HCT116 (cell line): ENCODE data around the gene PPFIBP1. TPM values are rescaled to one million over a fixed set of nuclear protein-coding genes. Genes with fewer than 3 reads are reported as not detected.

Source experiments
- ATAC-seq: fragments of 200-7000 bp; cut with Tn5 transposase; 2 replicates; pipeline ENCODE4 v1.9.1; 2020; ENCODE audit warnings: mild to moderate bottlenecking, moderate library complexity
- BruUV-seq: library from RNA; stranded (reverse); fragments of 400-500 nt; replicated peaks from 2 replicates; lab custom pipeline; 2021; lab: Mats Ljungman, UMichigan
- CTCF ChIA-PET: fragments of 300-600 bp; sonication (Branson Sonifier 250); formaldehyde crosslinking; loops from one replicate; lab custom pipeline; 2021; ENCODE audit warnings: antibody characterized with exemption; lab: Charles Lee
- POLR2A ChIA-PET: fragments of 300-600, 350-600 bp; sonication (Branson Sonifier 250); formaldehyde crosslinking; loops from one replicate; lab custom pipeline; 2021; ENCODE audit warnings: antibody characterized with exemption; lab: Charles Lee
- RAD21 ChIA-PET, 2 experiments: fragments of 300-600 bp; sonication (Branson Sonifier 250); formaldehyde crosslinking; loops; one replicate each; lab custom pipeline; 2023; ENCODE audit warnings: low total read pairs in 2 of 2; ENCODE audit not compliant: uncharacterized antibody in 2 of 2, unreplicated experiment in 2 of 2, low non-redundant PET in 1 of 2; lab: Charles Lee
- DNase-seq: peaks from one replicate; pipeline ENCODE4 v3.0.0-alpha.2; 2010; ENCODE audit warnings: low read depth, low spot score
- H2AFZ ChIP-seq: fragments of 200-600 bp; shearing (Covaris generic), sonication (generic); 2 replicates; pipeline ENCODE4 v1.6.1; 2017; ENCODE audit warnings: low read depth, mixed run types, mixed read lengths, antibody characterized with exemption, low read length; ENCODE audit not compliant: poor library complexity, severe bottlenecking
- H3K27ac ChIP-seq: 2 replicates; pipeline ENCODE4 v1.5.1; 2012; ENCODE audit warnings: low read depth, low read length
- H3K27me3 ChIP-seq: fragments of 200-600 bp; sonication (generic); 2 replicates; pipeline ENCODE4 v1.6.1; 2016; ENCODE audit warnings: mixed run types, low read length, mixed read lengths; ENCODE audit not compliant: insufficient read depth
- H3K36me3 ChIP-seq, 2 experiments: fragments of 200-500 bp in 1 of 2; fragments of 200-600 bp in 1 of 2; sonication (Bioruptor generic) in 1 of 2; sonication (generic) in 1 of 2; 2 replicates each; pipeline versions ENCODE4 v1.5.1 to v1.6.1; 2014 to 2016; ENCODE audit warnings: low read length in 2 of 2, inconsistent platforms in 1 of 2, mixed read lengths in 1 of 2, mixed run types in 1 of 2; ENCODE audit not compliant: insufficient read depth in 2 of 2, control insufficient read depth in 1 of 2
- H3K4me1 ChIP-seq, 2 experiments: fragments of 200-600 bp in 1 of 2; sonication (generic) in 1 of 2; 2 replicates each; pipeline versions ENCODE4 v1.5.1 to v1.6.1; 2012 to 2017; ENCODE audit warnings: low read length in 2 of 2, inconsistent platforms in 1 of 2, mild to moderate bottlenecking in 1 of 2, mixed read lengths in 1 of 2, mixed run types in 1 of 2, moderate library complexity in 1 of 2; ENCODE audit not compliant: insufficient read depth in 2 of 2, control insufficient read depth in 1 of 2
- H3K4me2 ChIP-seq: fragments of 200-600 bp; sonication (generic); 2 replicates; pipeline ENCODE4 v1.6.1; 2017; ENCODE audit warnings: mixed run types, low read length, mixed read lengths
- H3K4me3 ChIP-seq, 2 experiments: fragments of 200-600 bp in 1 of 2; sonication (generic) in 1 of 2; replicated peaks in 1 of 2; 2 replicates each; pipeline ENCODE4 v1.5.1; 2011 to 2016; ENCODE audit warnings: low read length in 2 of 2, control low read depth in 1 of 2, low read depth in 1 of 2, mild to moderate bottlenecking in 1 of 2, mixed read lengths in 1 of 2, mixed run types in 1 of 2
- H3K79me2 ChIP-seq: fragments of 200-600 bp; sonication (generic); 2 replicates; pipeline ENCODE4 v1.6.1; 2017; ENCODE audit warnings: mild to moderate bottlenecking, mixed run types, low read length, moderate library complexity, mixed read lengths; ENCODE audit not compliant: insufficient read depth
- H3K9ac ChIP-seq: fragments of 200-600 bp; sonication (generic); 2 replicates; pipeline ENCODE4 v1.6.1; 2016; ENCODE audit warnings: low read length, mixed read lengths
- H3K9me2 ChIP-seq: fragments of 200-600 bp; sonication (generic), shearing (Covaris generic); 2 replicates; pipeline ENCODE4 v1.6.1; 2017; ENCODE audit warnings: mixed run types, mild to moderate bottlenecking, moderate library complexity; ENCODE audit not compliant: insufficient read depth
- H3K9me3 ChIP-seq, 2 experiments: fragments of 200-500 bp in 1 of 2; fragments of 200-600 bp in 1 of 2; sonication (Bioruptor generic) in 1 of 2; sonication (generic) in 1 of 2; 2 replicates each; pipeline ENCODE4 v1.6.1; 2014 to 2017; ENCODE audit warnings: low read length in 2 of 2, mixed read lengths in 2 of 2, inconsistent platforms in 1 of 2, low read depth in 1 of 2, mild to moderate bottlenecking in 1 of 2, mixed run types in 1 of 2, moderate library complexity in 1 of 2; ENCODE audit not compliant: control insufficient read depth in 1 of 2, insufficient read depth in 1 of 2
- H4K20me1 ChIP-seq: fragments of 200-600 bp; sonication (generic), shearing (Covaris generic); 2 replicates; pipeline ENCODE4 v1.6.1; 2017; ENCODE audit warnings: mixed run types, mild to moderate bottlenecking, moderate library complexity; ENCODE audit not compliant: insufficient read depth
- ATF3 ChIP-seq: IDR thresholded peaks from 2 replicates; pipeline ENCODE4 v1.6.1; 2012
- CBX3 ChIP-seq: IDR thresholded peaks from 2 replicates; pipeline ENCODE4 v1.6.1; 2012; ENCODE audit warnings: low read depth
- CEBPB ChIP-seq: IDR thresholded peaks from 2 replicates; pipeline ENCODE4 v1.6.1; 2012; ENCODE audit warnings: low read depth
- CTCF ChIP-seq, 3 experiments: fragments of 200-600 bp in 1 of 3; sonication (generic) in 1 of 3; IDR thresholded peaks in 2 of 3; conservative IDR thresholded peaks in 1 of 3; 2 replicates each; pipeline ENCODE4 v1.5.1; 2012 to 2017; ENCODE audit warnings: low read depth in 2 of 3, low read length in 2 of 3, antibody characterized with exemption in 1 of 3, borderline replicate concordance in 1 of 3, control low read depth in 1 of 3, mild to moderate bottlenecking in 1 of 3, mixed read lengths in 1 of 3, mixed run types in 1 of 3, moderate library complexity in 1 of 3; ENCODE audit not compliant: insufficient read depth in 1 of 3
- EGR1 ChIP-seq: IDR thresholded peaks from 2 replicates; pipeline ENCODE4 v1.6.1; 2012; ENCODE audit warnings: low read depth
- ELF1 ChIP-seq: IDR thresholded peaks from 2 replicates; pipeline ENCODE4 v1.6.1; 2012; ENCODE audit warnings: low read depth, borderline replicate concordance
- EZH2 ChIP-seq: fragments of 200-600 bp; sonication (generic); IDR thresholded peaks from 2 replicates; pipeline ENCODE4 v1.6.1; 2017; ENCODE audit warnings: antibody characterized with exemption, mixed run types
- EZH2phosphoT487 ChIP-seq: fragments of 200-600 bp; IDR thresholded peaks from 2 replicates; pipeline ENCODE4 v1.6.1; 2018; ENCODE audit warnings: antibody characterized with exemption, borderline replicate concordance
- FOSL1 ChIP-seq: IDR thresholded peaks from 2 replicates; pipeline ENCODE4 v1.6.1; 2012; ENCODE audit warnings: low read depth
- JUND ChIP-seq: IDR thresholded peaks from 2 replicates; pipeline ENCODE4 v1.6.1; 2012
- MAX ChIP-seq: IDR thresholded peaks from 2 replicates; pipeline ENCODE4 v1.6.1; 2012
- POLR2A ChIP-seq: IDR thresholded peaks from 2 replicates; pipeline ENCODE4 v1.7.0; 2011; ENCODE audit warnings: borderline replicate concordance; ENCODE audit not compliant: insufficient read depth, insufficient read length; ENCODE audit errors: extremely low read depth
- POLR2AphosphoS5 ChIP-seq: IDR thresholded peaks from 2 replicates; pipeline ENCODE4 v1.6.1; 2011; ENCODE audit warnings: mild to moderate bottlenecking, low read depth, low read length, moderate library complexity
- RAD21 ChIP-seq: IDR thresholded peaks from 2 replicates; pipeline ENCODE4 v1.6.1; 2012; ENCODE audit warnings: low read depth, mild to moderate bottlenecking
- SIN3A ChIP-seq: IDR thresholded peaks from 2 replicates; pipeline ENCODE4 v1.6.1; 2012; ENCODE audit warnings: low read depth
- SP1 ChIP-seq: IDR thresholded peaks from 2 replicates; pipeline ENCODE4 v1.6.1; 2012; ENCODE audit warnings: low read depth
- SRF ChIP-seq: IDR thresholded peaks from 2 replicates; pipeline ENCODE4 v1.6.1; 2012; ENCODE audit warnings: low read depth
- TCF7L2 ChIP-seq: IDR thresholded peaks from 2 replicates; pipeline ENCODE4 v1.7.0; 2011; ENCODE audit warnings: borderline replicate concordance, inconsistent platforms; ENCODE audit not compliant: insufficient read depth, insufficient read length; ENCODE audit errors: extremely low read depth
- ZFX ChIP-seq: fragments of 450-650 bp; IDR thresholded peaks from 2 replicates; pipeline ENCODE4 v1.6.1; 2017
- ZNF274 ChIP-seq: fragments of 200-500 bp; sonication (Bioruptor generic); IDR thresholded peaks from 2 replicates; pipeline ENCODE4 v1.6.1; 2014; ENCODE audit warnings: mild to moderate bottlenecking, low read depth, low read length, inconsistent platforms
- intact Hi-C: fragments of 100-400 bp; cut with micrococcal nuclease; formaldehyde crosslinking; loops from 2 replicates; pipeline ENCODE4 v1.10.0; 2022
- total RNA-seq: library from RNA; stranded (reverse); gene quantifications from one replicate; pipeline ENCODE4 v1.2.1, GENCODE V29; 2021; ENCODE audit not compliant: unreplicated experiment
- TF ChIP-seq, protein P1 (sequence below): IDR thresholded peaks from 2 replicates; pipeline ENCODE4 v1.6.1; 2012; ENCODE audit warnings: low read depth
- TF ChIP-seq, protein P2 (sequence below): IDR thresholded peaks from 2 replicates; pipeline ENCODE4 v1.6.1; 2011; ENCODE audit warnings: mild to moderate bottlenecking, low read length, moderate library complexity; ENCODE audit not compliant: insufficient replicate concordance; ENCODE audit errors: extremely low read depth

PPFIBP1 gene
- total RNA-seq, 1 experiment from 2014 or later = 102 TPM

GRCh38 chr12:27573972-27574371 lies 50.0 kb downstream of the PPFIBP1 start:
- Histone ChIP-seq H3K9me2 (no peaks in the 10 kb centered on the region), H3K27ac (peak overlapping the region; percentile 52; the same call in 1 of the 2 replicates), H2AFZ (no peak overlapping the region), H3K9ac (no peak overlapping the region), H3K4me3 (no peak overlapping the region; a peak in 1 of 4 replicates), H4K20me1 (no peaks in the 10 kb centered on the region), H3K27me3 (no peaks in the 10 kb centered on the region), H3K4me1 (peaks cover 34 to 66% of the 10 kb centered on the region in 2 experiments), H3K36me3 (peaks cover 0 to 2% of the 10 kb centered on the region in 2 experiments; a peak in 2 of 4 replicates), H3K4me2 (peak overlapping the region; percentile 49), H3K79me2 (peaks cover 66% of the 10 kb centered on the region), H3K9me3 (no peaks in the 10 kb centered on the region)
- ChIA-PET CTCF (no interaction called here), POLR2A (no interaction called here), RAD21 (no interaction called here)
- ATAC-seq = peak; percentile 70; the same call in 1 of the 2 replicates
- BruUV-seq = no TSS peak
- DNase-seq = peak; percentile 37
- intact Hi-C loops = no loop called here
- TF ChIP-seq CTCF (IDR thresholded peaks at IDR 0.05 in 2 of 3, conservative IDR thresholded peaks at IDR 0.05 in 1 of 3; ENCODE audit: borderline replicate concordance in 1 of 3, insufficient read depth in 1 of 3, low read depth in 2 of 3, low read length in 2 of 3) (no peak), POLR2A (no peak), RAD21 (0 out of 2 replicates have a peak, but pooled peaks have one; percentile 6), EZH2phosphoT487 (no peak), TCF7L2 (peak; percentile 31), ELF1 (0 out of 2 replicates have a peak, but pooled peaks have one; percentile 9), MAX (peak; percentile 43; the same call in 1 of the 2 replicates), CBX3 (no peak), SIN3A (no peak), FOSL1 (peak; percentile 55; the same call in 1 of the 2 replicates), ZFX (no peak), ATF3 (no peak), EZH2 (no peak), SP1 (peak; percentile 50), SRF (0 out of 2 replicates have a peak, but pooled peaks have one; percentile 28), EGR1 (no peak), CEBPB (no peak; the same call in 1 of the 2 replicates), JUND (peak; percentile 64), ZNF274 (no peak), POLR2AphosphoS5 (no peak)
- TF ChIP-seq, protein P1, sequence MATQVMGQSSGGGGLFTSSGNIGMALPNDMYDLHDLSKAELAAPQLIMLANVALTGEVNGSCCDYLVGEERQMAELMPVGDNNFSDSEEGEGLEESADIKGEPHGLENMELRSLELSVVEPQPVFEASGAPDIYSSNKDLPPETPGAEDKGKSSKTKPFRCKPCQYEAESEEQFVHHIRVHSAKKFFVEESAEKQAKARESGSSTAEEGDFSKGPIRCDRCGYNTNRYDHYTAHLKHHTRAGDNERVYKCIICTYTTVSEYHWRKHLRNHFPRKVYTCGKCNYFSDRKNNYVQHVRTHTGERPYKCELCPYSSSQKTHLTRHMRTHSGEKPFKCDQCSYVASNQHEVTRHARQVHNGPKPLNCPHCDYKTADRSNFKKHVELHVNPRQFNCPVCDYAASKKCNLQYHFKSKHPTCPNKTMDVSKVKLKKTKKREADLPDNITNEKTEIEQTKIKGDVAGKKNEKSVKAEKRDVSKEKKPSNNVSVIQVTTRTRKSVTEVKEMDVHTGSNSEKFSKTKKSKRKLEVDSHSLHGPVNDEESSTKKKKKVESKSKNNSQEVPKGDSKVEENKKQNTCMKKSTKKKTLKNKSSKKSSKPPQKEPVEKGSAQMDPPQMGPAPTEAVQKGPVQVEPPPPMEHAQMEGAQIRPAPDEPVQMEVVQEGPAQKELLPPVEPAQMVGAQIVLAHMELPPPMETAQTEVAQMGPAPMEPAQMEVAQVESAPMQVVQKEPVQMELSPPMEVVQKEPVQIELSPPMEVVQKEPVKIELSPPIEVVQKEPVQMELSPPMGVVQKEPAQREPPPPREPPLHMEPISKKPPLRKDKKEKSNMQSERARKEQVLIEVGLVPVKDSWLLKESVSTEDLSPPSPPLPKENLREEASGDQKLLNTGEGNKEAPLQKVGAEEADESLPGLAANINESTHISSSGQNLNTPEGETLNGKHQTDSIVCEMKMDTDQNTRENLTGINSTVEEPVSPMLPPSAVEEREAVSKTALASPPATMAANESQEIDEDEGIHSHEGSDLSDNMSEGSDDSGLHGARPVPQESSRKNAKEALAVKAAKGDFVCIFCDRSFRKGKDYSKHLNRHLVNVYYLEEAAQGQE = no peak
- TF ChIP-seq, protein P2, sequence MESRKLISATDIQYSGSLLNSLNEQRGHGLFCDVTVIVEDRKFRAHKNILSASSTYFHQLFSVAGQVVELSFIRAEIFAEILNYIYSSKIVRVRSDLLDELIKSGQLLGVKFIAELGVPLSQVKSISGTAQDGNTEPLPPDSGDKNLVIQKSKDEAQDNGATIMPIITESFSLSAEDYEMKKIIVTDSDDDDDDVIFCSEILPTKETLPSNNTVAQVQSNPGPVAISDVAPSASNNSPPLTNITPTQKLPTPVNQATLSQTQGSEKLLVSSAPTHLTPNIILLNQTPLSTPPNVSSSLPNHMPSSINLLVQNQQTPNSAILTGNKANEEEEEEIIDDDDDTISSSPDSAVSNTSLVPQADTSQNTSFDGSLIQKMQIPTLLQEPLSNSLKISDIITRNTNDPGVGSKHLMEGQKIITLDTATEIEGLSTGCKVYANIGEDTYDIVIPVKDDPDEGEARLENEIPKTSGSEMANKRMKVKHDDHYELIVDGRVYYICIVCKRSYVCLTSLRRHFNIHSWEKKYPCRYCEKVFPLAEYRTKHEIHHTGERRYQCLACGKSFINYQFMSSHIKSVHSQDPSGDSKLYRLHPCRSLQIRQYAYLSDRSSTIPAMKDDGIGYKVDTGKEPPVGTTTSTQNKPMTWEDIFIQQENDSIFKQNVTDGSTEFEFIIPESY = no peak
